VCaP (cell line): Measurements from ENCODE around the gene NHLRC3.
A peak's percentile ranks its signal among the peaks of the same experiment; 100 is the strongest.
"Not testable (repeated sequence)": the region's sequence is repeated elsewhere in the genome, so short reads cannot be mapped to it uniquely, and the experiment has no call there.

Experiments used
- H3K27ac ChIP-seq: fragments of 450-650 bp; 2 replicates; pipeline ENCODE4 v1.5.1; 2017
- TF ChIP-seq, protein P1 (sequence below): fragments of 450-650 bp; conservative IDR thresholded peaks from 2 replicates; pipeline ENCODE4 v1.5.1; 2017; ENCODE audit warnings: mild to moderate bottlenecking, moderate library complexity

Gene NHLRC3

DNA sequence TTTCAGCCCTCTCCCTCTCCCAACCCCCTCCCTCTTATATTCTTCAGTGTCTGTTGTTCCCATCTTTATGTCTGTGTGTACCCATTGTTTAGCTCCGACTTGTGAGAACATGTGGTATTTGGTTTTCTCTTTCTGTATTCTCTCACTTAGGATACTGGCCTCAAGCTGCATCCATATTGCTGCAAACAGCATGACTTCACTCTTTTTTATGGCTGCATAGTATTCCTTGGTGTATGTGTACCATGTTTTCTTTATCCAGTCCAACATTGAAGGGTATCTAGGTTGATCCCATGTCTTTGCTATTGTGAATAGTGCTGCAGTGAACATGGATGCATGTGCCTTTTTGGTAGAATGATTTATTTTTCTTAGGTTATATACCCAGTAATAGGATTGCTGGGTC, 17.8 kb downstream of the NHLRC3 start:
- TF ChIP-seq, protein P1, sequence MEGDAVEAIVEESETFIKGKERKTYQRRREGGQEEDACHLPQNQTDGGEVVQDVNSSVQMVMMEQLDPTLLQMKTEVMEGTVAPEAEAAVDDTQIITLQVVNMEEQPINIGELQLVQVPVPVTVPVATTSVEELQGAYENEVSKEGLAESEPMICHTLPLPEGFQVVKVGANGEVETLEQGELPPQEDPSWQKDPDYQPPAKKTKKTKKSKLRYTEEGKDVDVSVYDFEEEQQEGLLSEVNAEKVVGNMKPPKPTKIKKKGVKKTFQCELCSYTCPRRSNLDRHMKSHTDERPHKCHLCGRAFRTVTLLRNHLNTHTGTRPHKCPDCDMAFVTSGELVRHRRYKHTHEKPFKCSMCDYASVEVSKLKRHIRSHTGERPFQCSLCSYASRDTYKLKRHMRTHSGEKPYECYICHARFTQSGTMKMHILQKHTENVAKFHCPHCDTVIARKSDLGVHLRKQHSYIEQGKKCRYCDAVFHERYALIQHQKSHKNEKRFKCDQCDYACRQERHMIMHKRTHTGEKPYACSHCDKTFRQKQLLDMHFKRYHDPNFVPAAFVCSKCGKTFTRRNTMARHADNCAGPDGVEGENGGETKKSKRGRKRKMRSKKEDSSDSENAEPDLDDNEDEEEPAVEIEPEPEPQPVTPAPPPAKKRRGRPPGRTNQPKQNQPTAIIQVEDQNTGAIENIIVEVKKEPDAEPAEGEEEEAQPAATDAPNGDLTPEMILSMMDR = no peak
- no peak overlapping the region for H3K27ac ChIP-seq

DNA sequence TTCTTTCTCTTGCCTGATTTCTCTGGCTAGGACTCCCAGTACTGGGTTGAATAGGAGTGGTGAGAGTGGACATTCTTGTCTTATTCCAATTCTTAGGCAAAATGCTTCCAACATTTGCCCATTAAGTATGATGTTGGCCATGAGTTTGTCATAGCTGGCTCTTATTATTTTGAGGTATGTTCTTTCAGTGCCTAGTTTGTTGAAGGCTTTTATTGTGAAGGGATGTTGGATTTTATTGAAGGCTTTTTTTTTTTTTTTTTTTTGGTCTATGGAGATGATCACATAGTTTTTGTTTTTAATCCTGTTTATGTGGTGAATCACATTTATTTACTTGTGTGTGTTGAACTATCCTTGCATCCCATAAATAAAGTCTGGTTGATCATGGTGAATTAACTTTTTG, 19.8 kb downstream of the NHLRC3 start:
- TF ChIP-seq, protein P1 = no peak
- no peak overlapping the region for H3K27ac ChIP-seq

DNA sequence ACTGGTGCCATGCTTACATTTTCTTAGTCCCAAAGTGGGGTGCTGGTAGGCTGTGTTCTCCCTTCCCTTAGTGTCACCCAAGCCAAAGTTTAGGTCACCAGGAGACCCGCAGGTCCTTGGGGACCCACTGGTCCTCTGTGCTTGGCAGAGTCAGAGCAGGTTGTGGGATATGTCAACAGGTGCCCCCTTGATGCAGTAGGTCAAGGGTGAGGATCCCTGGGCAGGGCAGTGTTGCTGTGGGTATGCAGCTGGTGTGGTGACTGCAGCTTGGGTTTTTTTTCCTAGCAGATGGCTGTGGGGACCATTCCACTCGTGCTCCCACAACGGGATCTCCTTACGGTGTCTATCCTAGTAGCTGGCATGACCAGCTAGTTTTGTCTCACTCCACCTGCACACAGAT, 23.7 kb downstream of the NHLRC3 start:
- no peak overlapping the region for H3K27ac ChIP-seq

DNA sequence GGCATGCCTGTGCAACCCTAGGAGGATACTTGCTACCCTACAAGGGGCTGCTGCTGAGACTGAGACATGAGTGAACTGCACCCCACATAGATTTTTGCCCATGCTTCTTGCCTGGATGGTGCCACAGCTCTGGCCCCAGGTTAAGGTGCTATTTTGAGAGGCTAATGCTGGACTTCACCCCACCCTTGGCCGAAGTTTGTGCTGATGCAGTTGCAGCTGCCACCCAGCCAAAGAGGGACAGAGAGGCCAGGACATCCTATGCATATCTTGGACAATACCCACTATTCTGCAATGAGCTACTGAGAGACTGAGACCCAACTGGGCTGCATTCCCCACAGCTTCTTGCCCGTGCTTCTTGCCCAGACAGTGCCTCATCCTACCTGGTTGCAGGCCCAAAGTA, 34.6 kb downstream of the NHLRC3 start:
- TF ChIP-seq, protein P1 = no peak
- no peak overlapping the region for H3K27ac ChIP-seq

More for the DNA sequence above, 23.7 kb downstream of the NHLRC3 start:
- TF ChIP-seq, protein P1 = no peak

DNA sequence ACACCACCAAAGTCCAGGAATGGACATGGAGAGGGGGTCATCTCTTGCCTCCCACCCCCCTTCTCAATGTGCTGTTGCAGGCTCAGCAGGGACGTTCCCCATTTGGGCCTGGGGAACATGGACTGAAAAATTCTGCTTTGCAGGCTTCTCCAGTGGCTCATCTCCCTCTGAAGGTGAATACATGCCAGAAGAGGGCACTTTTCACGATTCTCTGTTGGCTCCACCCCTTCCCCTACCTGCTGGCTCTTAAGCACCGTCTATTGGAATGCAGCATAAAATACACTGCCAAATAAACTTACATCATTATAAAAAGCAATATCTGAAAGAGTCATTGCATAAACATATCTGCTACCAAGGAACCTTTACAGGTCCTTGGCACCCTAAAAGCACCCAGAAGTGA, 35.7 kb downstream of the NHLRC3 start:
- TF ChIP-seq, protein P1 = peak; percentile 16; the same call in 1 of the 2 replicates
- no peak overlapping the region for H3K27ac ChIP-seq

DNA sequence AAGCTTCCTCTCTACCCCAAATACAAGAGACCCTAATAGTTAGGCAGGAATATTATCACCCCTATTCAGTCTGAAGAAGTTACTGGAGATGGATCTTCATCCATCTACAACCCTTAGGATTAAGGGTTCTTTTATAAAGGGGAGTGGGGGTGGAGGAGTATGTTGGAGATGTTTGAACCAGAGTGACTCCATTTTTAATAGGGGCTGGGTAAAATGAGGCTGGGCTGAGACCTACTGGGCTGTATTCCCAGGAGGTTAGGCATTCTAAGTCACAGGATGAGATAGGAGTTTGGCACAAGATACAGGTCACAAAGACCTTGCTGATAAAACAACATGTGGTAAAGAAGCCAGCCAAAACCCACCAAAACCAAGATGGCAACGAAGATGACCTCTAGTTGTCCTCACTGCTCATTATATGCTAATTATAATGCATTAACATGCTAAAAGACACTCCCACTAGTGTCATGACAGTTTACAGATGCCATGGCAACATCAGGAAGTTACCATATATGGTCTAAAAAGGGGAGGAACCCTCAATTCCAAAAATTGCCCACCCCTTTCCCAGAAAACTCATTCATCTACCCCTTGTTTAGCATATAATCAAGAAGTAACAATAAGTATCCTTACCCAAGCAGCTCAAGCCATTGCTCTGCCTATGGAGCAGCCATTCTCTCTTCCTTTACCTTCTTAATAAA, 48.1 kb downstream of the NHLRC3 start:
- not testable (repeated sequence) for H3K27ac ChIP-seq

DNA sequence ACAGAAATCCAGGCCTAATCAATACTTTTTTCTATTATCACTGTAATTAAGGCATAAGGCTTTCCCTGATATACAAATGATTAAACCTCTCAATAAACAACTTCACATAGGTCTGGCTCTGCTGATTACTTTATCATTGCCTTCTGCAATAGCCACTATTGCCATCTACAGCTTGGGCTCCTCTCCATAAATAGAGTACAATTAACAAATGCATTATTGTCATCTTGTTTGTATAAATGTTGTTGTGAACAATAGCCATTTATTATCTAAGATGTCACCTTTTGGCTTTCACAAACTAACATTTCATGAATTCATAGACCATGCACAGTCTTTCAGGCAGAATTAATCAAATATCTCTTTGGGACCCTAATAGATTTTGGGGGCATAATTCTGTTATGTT, 53.3 kb downstream of the NHLRC3 start:
- TF ChIP-seq, protein P1 = no peak
- H3K27ac ChIP-seq = no peak overlapping the region

DNA sequence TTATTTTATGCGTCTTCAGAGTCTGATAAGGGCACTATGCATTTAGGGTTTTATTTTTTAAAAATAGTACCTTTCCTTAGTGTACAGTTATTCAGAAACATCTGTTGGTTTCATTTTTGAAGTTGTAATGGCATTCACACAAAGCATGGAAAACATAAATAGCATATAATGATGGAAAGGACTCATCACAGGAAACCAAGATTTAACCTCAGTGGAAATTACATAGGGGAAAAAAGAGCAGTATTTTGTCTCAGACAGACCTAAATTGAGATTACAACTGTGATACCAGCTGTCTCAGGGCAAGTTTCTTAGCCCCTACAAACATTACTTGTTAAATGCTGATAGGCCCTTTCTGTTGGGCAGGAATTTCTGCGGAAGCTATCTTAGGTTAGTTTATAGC, 57.2 kb downstream of the NHLRC3 start:
- TF ChIP-seq, protein P1 = no peak

More for the DNA sequence above, 57.2 kb downstream of the NHLRC3 start:
- H3K27ac ChIP-seq = no peak overlapping the region
